Activated CD8-positive, alpha-beta T cell treated with anti-CD3 and anti-CD28 coated beads for 36 hours (primary cell): ENCODE results near the gene RNF4. TPM values are rescaled to one million over a fixed set of nuclear protein-coding genes. Genes with fewer than 3 reads are reported as not detected.
A peak's percentile ranks its signal among the peaks of the same experiment; 100 is the strongest.

Source experiments
- ATAC-seq: fragments of 200-7000 bp; cut with Tn5 transposase; one replicate; pipeline ENCODE4 v1.10.0; 2021; ENCODE audit warnings: mild to moderate bottlenecking, moderate library complexity
- CTCF ChIA-PET: fragments of 350-600 bp; sonication (Branson Sonifier 250); formaldehyde crosslinking; loops from one replicate; lab custom pipeline; 2021; ENCODE audit warnings: antibody characterized with exemption; lab: Charles Lee
- POLR2A ChIA-PET: fragments of 350-600 bp; sonication (Branson Sonifier 250); formaldehyde crosslinking; loops from one replicate; lab custom pipeline; 2021; ENCODE audit warnings: antibody characterized with exemption; lab: Charles Lee
- DNase-seq: peaks from one replicate; pipeline ENCODE4 v3.0.0-alpha.2; 2020
- H3K27ac Mint-ChIP-seq: one replicate; pipeline ENCODE4 v1.8.0; 2021; ENCODE audit warnings: mild to moderate bottlenecking, mixed read lengths
- H3K27me3 Mint-ChIP-seq: one replicate; pipeline ENCODE4 v1.8.0; 2021; ENCODE audit warnings: mixed read lengths
- H3K36me3 Mint-ChIP-seq: one replicate; pipeline ENCODE4 v1.8.0; 2021; ENCODE audit warnings: low read depth, mixed read lengths
- H3K4me1 Mint-ChIP-seq: one replicate; pipeline ENCODE4 v1.8.0; 2021; ENCODE audit warnings: low read depth, mixed read lengths
- H3K4me3 Mint-ChIP-seq: one replicate; pipeline ENCODE4 v1.8.0; 2021; ENCODE audit warnings: mild to moderate bottlenecking, moderate library complexity, mixed read lengths
- H3K9me3 Mint-ChIP-seq: one replicate; pipeline ENCODE4 v1.8.0; 2021; ENCODE audit warnings: mixed read lengths
- CTCF ChIP-seq: fragments of 200-600 bp; IDR thresholded peaks from one replicate; pipeline ENCODE4 v1.8.0; 2022; ENCODE audit warnings: antibody characterized with exemption, mild to moderate bottlenecking
- intact Hi-C: fragments of 100-400 bp; cut with micrococcal nuclease; formaldehyde crosslinking; loops from one replicate; pipeline ENCODE4 v1.10.0; 2022
- total RNA-seq, 2 experiments: library from RNA; stranded (reverse); gene quantifications; one replicate each; pipeline ENCODE4 v1.2.3, GENCODE V29; 2021

Gene RNF4
- total RNA-seq, 2 experiments from 2014 or later: 94.6 to 96.2 TPM

DNA sequence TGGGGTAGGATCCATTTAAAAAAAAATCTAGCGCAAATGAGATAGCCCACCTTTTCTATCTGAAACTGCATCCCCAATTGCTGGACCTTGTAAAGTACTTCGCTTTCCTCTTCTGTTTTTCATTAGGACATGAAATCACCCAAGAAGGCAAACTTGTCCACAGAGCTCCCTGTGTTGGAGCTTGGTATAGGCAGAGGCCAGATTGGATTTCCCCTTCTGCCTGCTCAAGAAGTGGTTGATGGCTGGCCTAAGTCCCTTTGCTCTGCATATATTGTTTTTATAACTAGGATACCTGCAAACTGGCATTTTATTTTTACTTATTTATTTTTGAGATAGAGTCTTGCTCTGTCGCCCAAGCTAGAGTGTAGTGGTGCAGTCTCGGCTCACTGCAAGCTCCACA, 28.4 kb downstream of the RNF4 start:
- peaks cover 53% of the 10 kb centered on the region for H3K36me3 Mint-ChIP-seq

GRCh38 chr4:2497931-2498330, 29.0 kb downstream of the RNF4 start:
- TF ChIP-seq CTCF: no peak
- Mint-ChIP-seq H3K27me3 (no peaks in the 10 kb centered on the region), H3K4me3 (no peak overlapping the region), H3K4me1 (peaks cover 10% of the 10 kb centered on the region), H3K27ac (no peak overlapping the region), H3K9me3 (no peaks in the 10 kb centered on the region), H3K36me3 (peaks cover 48% of the 10 kb centered on the region)
- no peak for DNase-seq
- no peak for ATAC-seq
- CTCF ChIA-PET: no interaction called here
- POLR2A ChIA-PET: interaction anchor here (2.4 kb wide), 1 partner anchor 10 kb away, joined by 7 read pairs; no protein-coding TSS in a partner anchor
- intact Hi-C loops: no loop called here

More for the DNA sequence above, 28.4 kb downstream of the RNF4 start:
- H3K9me3 Mint-ChIP-seq: no peaks in the 10 kb centered on the region
- peaks cover 16% of the 10 kb centered on the region for H3K4me1 Mint-ChIP-seq
- TF ChIP-seq CTCF: no peak
- ChIA-PET POLR2A (interaction anchor here (2.4 kb wide), 1 partner anchor 10 kb away, joined by 7 read pairs; no protein-coding TSS in a partner anchor), CTCF (interaction anchor here (0.6 kb wide), 1 partner anchor 12 kb away, joined by 3 read pairs; no protein-coding TSS in a partner anchor)
- DNase-seq (no peak), ATAC-seq (no peak)
- intact Hi-C loops: no loop called here
- no peaks in the 10 kb centered on the region for H3K27me3 Mint-ChIP-seq
- H3K4me3 Mint-ChIP-seq: no peak overlapping the region
- H3K27ac Mint-ChIP-seq: no peak overlapping the region

DNA sequence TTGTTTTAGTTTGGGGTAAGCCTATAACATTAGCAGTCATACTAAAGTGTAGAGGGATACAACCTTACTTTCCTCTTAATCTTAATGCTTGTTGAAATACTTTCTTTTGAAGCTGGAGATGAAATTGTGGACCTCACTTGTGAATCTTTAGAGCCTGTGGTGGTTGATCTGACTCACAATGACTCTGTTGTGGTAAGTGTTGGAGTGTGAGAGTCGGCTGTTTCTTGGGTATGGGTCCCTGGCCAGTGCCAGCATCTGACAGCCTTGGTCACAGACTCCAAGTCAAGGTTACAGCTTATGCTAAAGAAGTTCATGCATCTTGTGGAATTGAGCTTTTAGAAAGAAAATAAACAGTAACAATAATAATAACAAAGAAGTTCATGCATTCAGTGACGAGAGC, 31.6 kb downstream of the RNF4 start:
- CTCF ChIA-PET: no interaction called here
- intact Hi-C loops: no loop called here
- DNase-seq: peak; percentile 20
- no peaks in the 10 kb centered on the region for H3K9me3 Mint-ChIP-seq
- H3K4me3 Mint-ChIP-seq: no peak overlapping the region
- peak overlapping the region; percentile 2 for H3K27ac Mint-ChIP-seq
- POLR2A ChIA-PET: interaction anchor here (1.4 to 1.7 kb wide), 2 partner anchors 9 to 16 kb away, joined by 3 to 5 read pairs; no protein-coding TSS in a partner anchor
- peaks cover 52% of the 10 kb centered on the region for H3K36me3 Mint-ChIP-seq
- TF ChIP-seq CTCF: no peak
- H3K27me3 Mint-ChIP-seq: no peaks in the 10 kb centered on the region
- H3K4me1 Mint-ChIP-seq: peaks cover 12% of the 10 kb centered on the region
- peak; percentile 57 for ATAC-seq

- POLR2A ChIA-PET: interaction anchor here (1.4 to 1.7 kb wide), 2 partner anchors 10 to 17 kb away, joined by 3 to 5 read pairs; no protein-coding TSS in a partner anchor
- H3K36me3 Mint-ChIP-seq: peaks cover 52% of the 10 kb centered on the region
- no peaks in the 10 kb centered on the region for H3K27me3 Mint-ChIP-seq
Observed at GRCh38 chr4:2501034-2501594, 32.2 kb downstream of the RNF4 start.

More at GRCh38 chr4:2501034-2501594, 32.2 kb downstream of the RNF4 start:
- no peak for DNase-seq
- TF ChIP-seq CTCF: no peak
- Mint-ChIP-seq H3K9me3 (no peaks in the 10 kb centered on the region), H3K4me3 (no peak overlapping the region), H3K27ac (no peak overlapping the region), H3K4me1 (peaks cover 12% of the 10 kb centered on the region)
- intact Hi-C loops: no loop called here
- no peak for ATAC-seq
- CTCF ChIA-PET: no interaction called here
